ENCODE results near the gene CHRNE.
A peak's percentile ranks its signal among the peaks of the same experiment; 100 is the strongest.

CHRNE gene

GRCh38 chr17:4948166-4948930 lies 45.5 kb upstream of the CHRNE start, which contains the start of gene PFN1:
TSS of gene PFN1 (minus strand) at chr17:4948530. CDS start at chr17:4948394, 136 bp downstream.
- TF ChIP-seq CTCF (conservative IDR thresholded peaks at IDR 0.05; ENCODE audit: low read depth, low read length): no peak
- DNase-seq (ENCODE audit: low read depth): peak; percentile 63
- H3K4me3 ChIP-seq (ENCODE audit: low read length): peak within 1 kb of the TSS; percentile 93

- no peak for DNase-seq (ENCODE audit: low read depth)
- peak overlapping the region; percentile 93 for H3K4me3 ChIP-seq (ENCODE audit: low read length)
- no peak for TF ChIP-seq CTCF (conservative IDR thresholded peaks at IDR 0.05; ENCODE audit: low read depth, low read length)
Observed at GRCh38 chr17:4947411-4948165, 44.7 kb upstream of the CHRNE start.

GRCh38 chr17:4947010-4947410 lies 44.1 kb upstream of the CHRNE start:
- peak overlapping the region; percentile 93 for H3K4me3 ChIP-seq (ENCODE audit: low read length)
- TF ChIP-seq CTCF (conservative IDR thresholded peaks at IDR 0.05; ENCODE audit: low read depth, low read length): no peak
- no peak for DNase-seq (ENCODE audit: low read depth)

GRCh38 chr17:4946312-4946976 lies 43.5 kb upstream of the CHRNE start:
- peak overlapping the region; percentile 93 for H3K4me3 ChIP-seq (ENCODE audit: low read length)
- no peak for DNase-seq (ENCODE audit: low read depth)
- TF ChIP-seq CTCF (conservative IDR thresholded peaks at IDR 0.05; ENCODE audit: low read depth, low read length): no peak

GRCh38 chr17:4945944-4946280 lies 43.0 kb upstream of the CHRNE start:
- H3K4me3 ChIP-seq (ENCODE audit: low read length): peak overlapping the region; percentile 93
- DNase-seq (ENCODE audit: low read depth): no peak
- TF ChIP-seq CTCF (conservative IDR thresholded peaks at IDR 0.05; ENCODE audit: low read depth, low read length): no peak

GRCh38 chr17:4945176-4945943 lies 42.5 kb upstream of the CHRNE start:
- no peak for TF ChIP-seq CTCF (conservative IDR thresholded peaks at IDR 0.05; ENCODE audit: low read depth, low read length)
- peak overlapping the region; percentile 29 for H3K4me3 ChIP-seq (ENCODE audit: low read length)
- no peak for DNase-seq (ENCODE audit: low read depth)
